Activated CD8-positive, alpha-beta T cell treated with anti-CD3 and anti-CD28 coated beads for 36 hours (primary cell): ENCODE measurements around the gene NPHS2. TPM values are rescaled to one million over a fixed set of nuclear protein-coding genes. Genes with fewer than 3 reads are reported as not detected.

Experiments used
- ATAC-seq: fragments of 200-7000 bp; cut with Tn5 transposase; one replicate; pipeline ENCODE4 v1.10.0; 2021; ENCODE audit warnings: mild to moderate bottlenecking, moderate library complexity
- CTCF ChIA-PET: fragments of 350-600 bp; sonication (Branson Sonifier 250); formaldehyde crosslinking; loops from one replicate; lab custom pipeline; 2021; ENCODE audit warnings: antibody characterized with exemption; lab: Charles Lee
- POLR2A ChIA-PET: fragments of 350-600 bp; sonication (Branson Sonifier 250); formaldehyde crosslinking; loops from one replicate; lab custom pipeline; 2021; ENCODE audit warnings: antibody characterized with exemption; lab: Charles Lee
- DNase-seq: peaks from one replicate; pipeline ENCODE4 v3.0.0-alpha.2; 2020
- H3K27ac Mint-ChIP-seq: one replicate; pipeline ENCODE4 v1.8.0; 2021; ENCODE audit warnings: mild to moderate bottlenecking, mixed read lengths
- H3K27me3 Mint-ChIP-seq: one replicate; pipeline ENCODE4 v1.8.0; 2021; ENCODE audit warnings: mixed read lengths
- H3K36me3 Mint-ChIP-seq: one replicate; pipeline ENCODE4 v1.8.0; 2021; ENCODE audit warnings: low read depth, mixed read lengths
- H3K4me1 Mint-ChIP-seq: one replicate; pipeline ENCODE4 v1.8.0; 2021; ENCODE audit warnings: low read depth, mixed read lengths
- H3K4me3 Mint-ChIP-seq: one replicate; pipeline ENCODE4 v1.8.0; 2021; ENCODE audit warnings: mild to moderate bottlenecking, moderate library complexity, mixed read lengths
- H3K9me3 Mint-ChIP-seq: one replicate; pipeline ENCODE4 v1.8.0; 2021; ENCODE audit warnings: mixed read lengths
- CTCF ChIP-seq: fragments of 200-600 bp; IDR thresholded peaks from one replicate; pipeline ENCODE4 v1.8.0; 2022; ENCODE audit warnings: antibody characterized with exemption, mild to moderate bottlenecking
- intact Hi-C: fragments of 100-400 bp; cut with micrococcal nuclease; formaldehyde crosslinking; loops from one replicate; pipeline ENCODE4 v1.10.0; 2022
- total RNA-seq, 2 experiments: library from RNA; stranded (reverse); gene quantifications; one replicate each; pipeline ENCODE4 v1.2.3, GENCODE V29; 2021

Gene NPHS2
- total RNA-seq, 2 experiments from 2014 or later = not detected

GRCh38 chr1:179554427-179554826, 21.3 kb downstream of the NPHS2 start:
- peaks cover 3% of the 10 kb centered on the region for H3K27me3 Mint-ChIP-seq
- ChIA-PET CTCF (no interaction called here), POLR2A (no interaction called here)
- no peak for TF ChIP-seq CTCF
- H3K9me3 Mint-ChIP-seq = no peaks in the 10 kb centered on the region
- intact Hi-C loops = no loop called here
- no peaks in the 10 kb centered on the region for H3K36me3 Mint-ChIP-seq
- H3K4me1 Mint-ChIP-seq = no peaks in the 10 kb centered on the region
- H3K27ac Mint-ChIP-seq = no peak overlapping the region
- ATAC-seq = no peak
- no peak overlapping the region for H3K4me3 Mint-ChIP-seq
- no peak for DNase-seq

GRCh38 chr1:179550746-179551682, 24.7 kb downstream of the NPHS2 start:
- ChIA-PET CTCF (no interaction called here), POLR2A (no interaction called here)
- Mint-ChIP-seq H3K36me3 (no peaks in the 10 kb centered on the region), H3K27ac (no peak overlapping the region), H3K9me3 (no peaks in the 10 kb centered on the region), H3K27me3 (peaks cover 3% of the 10 kb centered on the region), H3K4me1 (no peaks in the 10 kb centered on the region), H3K4me3 (no peak overlapping the region)
- DNase-seq = no peak
- no peak for ATAC-seq
- no peak for TF ChIP-seq CTCF
- intact Hi-C loops = no loop called here

GRCh38 chr1:179549368-179549700, 26.4 kb downstream of the NPHS2 start:
- POLR2A ChIA-PET = no interaction called here
- Mint-ChIP-seq H3K4me3 (no peak overlapping the region), H3K9me3 (no peaks in the 10 kb centered on the region), H3K4me1 (no peaks in the 10 kb centered on the region), H3K36me3 (no peaks in the 10 kb centered on the region), H3K27ac (no peak overlapping the region), H3K27me3 (peaks cover 1% of the 10 kb centered on the region)
- no peak for TF ChIP-seq CTCF
- DNase-seq = no peak
- no peak for ATAC-seq
- intact Hi-C loops = loop anchor here (1.0 kb wide), 1 partner anchor 13 kb away; no protein-coding TSS in a partner anchor
- CTCF ChIA-PET = no interaction called here

- ATAC-seq = no peak
- no peak overlapping the region for H3K4me3 Mint-ChIP-seq
- H3K36me3 Mint-ChIP-seq = no peaks in the 10 kb centered on the region
- no peak for TF ChIP-seq CTCF
- no peaks in the 10 kb centered on the region for H3K9me3 Mint-ChIP-seq
- POLR2A ChIA-PET = no interaction called here
- no peak for DNase-seq
- no peaks in the 10 kb centered on the region for H3K4me1 Mint-ChIP-seq
- CTCF ChIA-PET = no interaction called here
- no peak overlapping the region for H3K27ac Mint-ChIP-seq
- peaks cover 1% of the 10 kb centered on the region for H3K27me3 Mint-ChIP-seq
- intact Hi-C loops = loop anchor here (1.0 kb wide), 1 partner anchor 13 kb away; no protein-coding TSS in a partner anchor
These were observed 26.9 kb downstream of the NPHS2 start for GRCh38 chr1:179548666-179549367.

- no peak for ATAC-seq
- H3K9me3 Mint-ChIP-seq = no peaks in the 10 kb centered on the region
- H3K4me3 Mint-ChIP-seq = no peak overlapping the region
- intact Hi-C loops = no loop called here
- no peak for TF ChIP-seq CTCF
- ChIA-PET POLR2A (no interaction called here), CTCF (no interaction called here)
- H3K27me3 Mint-ChIP-seq = peaks cover 1% of the 10 kb centered on the region
- H3K36me3 Mint-ChIP-seq = no peaks in the 10 kb centered on the region
- DNase-seq = no peak
- no peak overlapping the region for H3K27ac Mint-ChIP-seq
- H3K4me1 Mint-ChIP-seq = no peaks in the 10 kb centered on the region
These were observed 28.7 kb downstream of the NPHS2 start for GRCh38 chr1:179547021-179547535.
